ENCODE data around the gene HOXA13. TPM values are rescaled to one million over a fixed set of nuclear protein-coding genes. Genes with fewer than 3 reads are reported as not detected.

HOXA13 gene
- total RNA-seq, 2 experiments from 2014 or later = 0.32 to 0.54 TPM

GRCh38 chr7:27154369-27154768 is 45.5 kb downstream of the HOXA13 start:
- ChIA-PET POLR2A (no interaction called here), CTCF (ENCODE audit: unreplicated experiment) (no interaction called here)
- Histone ChIP-seq H3K79me2 (ENCODE audit: insufficient read depth, low read depth, low read length) (peaks cover 7% of the 10 kb centered on the region; the same call in 1 of the 2 replicates), H3K4me1 (ENCODE audit: insufficient read depth, low read length, poor library complexity, severe bottlenecking) (peaks cover 41% of the 10 kb centered on the region), H4K20me1 (ENCODE audit: insufficient read depth, low read length) (no peaks in the 10 kb centered on the region), H3K9me2 (ENCODE audit: insufficient read depth, low read length) (no peaks in the 10 kb centered on the region), H3K36me3 (ENCODE audit: insufficient read depth, low read length) (no peaks in the 10 kb centered on the region), H3K27ac (ENCODE audit: low read depth, low read length, poor library complexity, severe bottlenecking) (no peak overlapping the region), H2AFZ (ENCODE audit: low read length) (no peak overlapping the region), H3K9me3 (ENCODE audit: low read length) (no peaks in the 10 kb centered on the region), H3K4me3 (ENCODE audit: low read depth, low read length, poor library complexity, severe bottlenecking) (no peak overlapping the region), H3K4me2 (ENCODE audit: low read length) (peak overlapping the region; percentile 84)
- no TSS peak for BruUV-seq (replicated peaks)
- intact Hi-C loops (cut with micrococcal nuclease; ENCODE audit: unreplicated experiment) = loop anchor here (10.0 kb wide), 1 partner anchor 1260 kb away; no protein-coding TSS in a partner anchor
- DNase-seq (ENCODE audit: low spot score) = no peak
- TF ChIP-seq CTCF (conservative IDR thresholded peaks at IDR 0.05; ENCODE audit: low read length) (no peak), EZH2phosphoT487 (IDR thresholded peaks at IDR 0.05; ENCODE audit: borderline replicate concordance, low read depth, low read length) (no peak)

GRCh38 chr7:27153526-27153925 is 46.4 kb downstream of the HOXA13 start:
- Histone ChIP-seq H3K27ac (ENCODE audit: low read depth, low read length, poor library complexity, severe bottlenecking) (no peak overlapping the region), H3K4me3 (ENCODE audit: low read depth, low read length, poor library complexity, severe bottlenecking) (no peak overlapping the region), H3K9me2 (ENCODE audit: insufficient read depth, low read length) (no peaks in the 10 kb centered on the region), H3K79me2 (ENCODE audit: insufficient read depth, low read depth, low read length) (peaks cover 8% of the 10 kb centered on the region; the same call in 1 of the 2 replicates), H3K9me3 (ENCODE audit: low read length) (no peaks in the 10 kb centered on the region), H3K36me3 (ENCODE audit: insufficient read depth, low read length) (no peaks in the 10 kb centered on the region), H3K4me1 (ENCODE audit: insufficient read depth, low read length, poor library complexity, severe bottlenecking) (peaks cover 49% of the 10 kb centered on the region), H4K20me1 (ENCODE audit: insufficient read depth, low read length) (no peaks in the 10 kb centered on the region), H3K4me2 (ENCODE audit: low read length) (no peak overlapping the region), H2AFZ (ENCODE audit: low read length) (no peak overlapping the region)
- ChIA-PET CTCF (ENCODE audit: unreplicated experiment) (no interaction called here), POLR2A (interaction anchor here (1.0 kb wide), 1 partner anchor 460 kb away, joined by 4 read pairs; no protein-coding TSS in a partner anchor)
- no TSS peak for BruUV-seq (replicated peaks)
- TF ChIP-seq CTCF (conservative IDR thresholded peaks at IDR 0.05; ENCODE audit: low read length) (no peak), EZH2phosphoT487 (IDR thresholded peaks at IDR 0.05; ENCODE audit: borderline replicate concordance, low read depth, low read length) (no peak)
- intact Hi-C loops (cut with micrococcal nuclease; ENCODE audit: unreplicated experiment) = loop anchor here (10.0 kb wide), 1 partner anchor 1259 kb away; no protein-coding TSS in a partner anchor
- DNase-seq (ENCODE audit: low spot score) = no peak

GRCh38 chr7:27152816-27153442 is 47.0 kb downstream of the HOXA13 start:
- TF ChIP-seq CTCF (conservative IDR thresholded peaks at IDR 0.05; ENCODE audit: low read length) = no peak
- no peak for TF ChIP-seq EZH2phosphoT487 (IDR thresholded peaks at IDR 0.05; ENCODE audit: borderline replicate concordance, low read depth, low read length)
- no peak overlapping the region for H3K27ac ChIP-seq (ENCODE audit: low read depth, low read length, poor library complexity, severe bottlenecking)
- H2AFZ ChIP-seq (ENCODE audit: low read length) = peak overlapping the region; percentile 95; the same call in 1 of the 2 replicates
- ChIA-PET POLR2A (interaction anchor here (1.0 kb wide), 1 partner anchor 460 kb away, joined by 4 read pairs; no protein-coding TSS in a partner anchor), CTCF (ENCODE audit: unreplicated experiment) (no interaction called here)
- intact Hi-C loops (cut with micrococcal nuclease; ENCODE audit: unreplicated experiment) = loop anchor here (10.0 kb wide), 1 partner anchor 1258 kb away; no protein-coding TSS in a partner anchor
- H3K4me2 ChIP-seq (ENCODE audit: low read length) = no peak overlapping the region
- no TSS peak for BruUV-seq (replicated peaks)
- no peaks in the 10 kb centered on the region for H3K36me3 ChIP-seq (ENCODE audit: insufficient read depth, low read length)
- H3K4me3 ChIP-seq (ENCODE audit: low read depth, low read length, poor library complexity, severe bottlenecking) = no peak overlapping the region
- H3K9me2 ChIP-seq (ENCODE audit: insufficient read depth, low read length) = no peaks in the 10 kb centered on the region
- peaks cover 55% of the 10 kb centered on the region for H3K4me1 ChIP-seq (ENCODE audit: insufficient read depth, low read length, poor library complexity, severe bottlenecking)
- H3K79me2 ChIP-seq (ENCODE audit: insufficient read depth, low read depth, low read length) = peaks cover 8% of the 10 kb centered on the region; the same call in 1 of the 2 replicates
- no peaks in the 10 kb centered on the region for H4K20me1 ChIP-seq (ENCODE audit: insufficient read depth, low read length)
- DNase-seq (ENCODE audit: low spot score) = no peak
- H3K9me3 ChIP-seq (ENCODE audit: low read length) = no peaks in the 10 kb centered on the region

Data from OCI-LY7 (cell line).